RWPE1 (cell line): Measurements from ENCODE around the gene IFT25.
A peak's percentile ranks its signal among the peaks of the same experiment; 100 is the strongest.

ENCODE experiments used
- CTCF ChIA-PET: fragments of 350-600 bp; sonication (Branson Sonifier 250); formaldehyde crosslinking; extraction: SDS; loops from one replicate; lab custom pipeline; 2021; lab: Yijun Ruan, JAX
- POLR2A ChIA-PET: fragments of 400-600 bp; formaldehyde crosslinking; extraction: SDS; loops from one replicate; lab custom pipeline; 2020; ENCODE audit warnings: antibody characterized with exemption; ENCODE audit not compliant: low non-redundant PET; lab: Yijun Ruan, JAX
- DNase-seq: peaks from one replicate; pipeline ENCODE4 v3.0.0; 2012; ENCODE audit warnings: low spot score
- H3K27ac ChIP-seq: fragments of 450-650 bp; 2 replicates; pipeline ENCODE4 v1.5.1; 2017
- TF ChIP-seq, protein P1 (sequence below): fragments of 450-650 bp; conservative IDR thresholded peaks from 2 replicates; pipeline ENCODE4 v1.5.1; 2017; ENCODE audit warnings: low read depth, mild to moderate bottlenecking

The IFT25 gene

DNA sequence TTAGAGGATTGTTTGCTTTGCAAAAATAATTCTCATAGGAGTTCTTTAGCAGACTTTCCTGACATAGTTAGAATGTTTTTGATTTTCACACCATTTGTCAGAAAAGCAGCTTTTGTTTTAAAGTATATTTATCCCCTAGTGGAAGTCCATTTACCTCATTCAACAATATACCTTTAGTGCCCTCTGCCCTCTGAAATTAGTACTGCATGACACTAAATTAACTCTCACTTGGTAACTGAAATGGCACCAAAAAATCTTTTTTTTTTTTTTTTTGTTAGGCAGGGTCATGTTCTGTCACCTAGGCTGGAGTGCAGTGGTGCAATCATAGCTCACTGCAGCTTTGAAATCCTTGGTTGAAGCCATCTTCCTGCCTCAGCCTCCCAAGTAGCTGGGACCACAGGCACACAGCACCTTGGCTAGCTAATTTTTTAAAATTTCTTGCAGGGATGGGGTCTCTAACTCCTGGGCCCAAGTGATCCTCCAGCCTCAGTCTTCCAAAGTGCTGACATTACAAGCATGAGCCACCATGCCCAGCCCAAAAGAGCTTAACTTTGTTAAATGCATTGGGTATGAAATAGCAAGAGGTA is 14.3 kb upstream of the IFT25 start:
- ChIA-PET POLR2A (no interaction called here), CTCF (interaction anchor here (0.6 to 1.7 kb wide), 22 partner anchors 10 to 736 kb away, joined by 3 to 23 read pairs (median 4); partner anchors contain the start of genes IFT25 and LRRC42)
- TF ChIP-seq, protein P1, sequence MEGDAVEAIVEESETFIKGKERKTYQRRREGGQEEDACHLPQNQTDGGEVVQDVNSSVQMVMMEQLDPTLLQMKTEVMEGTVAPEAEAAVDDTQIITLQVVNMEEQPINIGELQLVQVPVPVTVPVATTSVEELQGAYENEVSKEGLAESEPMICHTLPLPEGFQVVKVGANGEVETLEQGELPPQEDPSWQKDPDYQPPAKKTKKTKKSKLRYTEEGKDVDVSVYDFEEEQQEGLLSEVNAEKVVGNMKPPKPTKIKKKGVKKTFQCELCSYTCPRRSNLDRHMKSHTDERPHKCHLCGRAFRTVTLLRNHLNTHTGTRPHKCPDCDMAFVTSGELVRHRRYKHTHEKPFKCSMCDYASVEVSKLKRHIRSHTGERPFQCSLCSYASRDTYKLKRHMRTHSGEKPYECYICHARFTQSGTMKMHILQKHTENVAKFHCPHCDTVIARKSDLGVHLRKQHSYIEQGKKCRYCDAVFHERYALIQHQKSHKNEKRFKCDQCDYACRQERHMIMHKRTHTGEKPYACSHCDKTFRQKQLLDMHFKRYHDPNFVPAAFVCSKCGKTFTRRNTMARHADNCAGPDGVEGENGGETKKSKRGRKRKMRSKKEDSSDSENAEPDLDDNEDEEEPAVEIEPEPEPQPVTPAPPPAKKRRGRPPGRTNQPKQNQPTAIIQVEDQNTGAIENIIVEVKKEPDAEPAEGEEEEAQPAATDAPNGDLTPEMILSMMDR = peak; percentile 60
- no peak overlapping the region for H3K27ac ChIP-seq
- peak; percentile 53 for DNase-seq

DNA sequence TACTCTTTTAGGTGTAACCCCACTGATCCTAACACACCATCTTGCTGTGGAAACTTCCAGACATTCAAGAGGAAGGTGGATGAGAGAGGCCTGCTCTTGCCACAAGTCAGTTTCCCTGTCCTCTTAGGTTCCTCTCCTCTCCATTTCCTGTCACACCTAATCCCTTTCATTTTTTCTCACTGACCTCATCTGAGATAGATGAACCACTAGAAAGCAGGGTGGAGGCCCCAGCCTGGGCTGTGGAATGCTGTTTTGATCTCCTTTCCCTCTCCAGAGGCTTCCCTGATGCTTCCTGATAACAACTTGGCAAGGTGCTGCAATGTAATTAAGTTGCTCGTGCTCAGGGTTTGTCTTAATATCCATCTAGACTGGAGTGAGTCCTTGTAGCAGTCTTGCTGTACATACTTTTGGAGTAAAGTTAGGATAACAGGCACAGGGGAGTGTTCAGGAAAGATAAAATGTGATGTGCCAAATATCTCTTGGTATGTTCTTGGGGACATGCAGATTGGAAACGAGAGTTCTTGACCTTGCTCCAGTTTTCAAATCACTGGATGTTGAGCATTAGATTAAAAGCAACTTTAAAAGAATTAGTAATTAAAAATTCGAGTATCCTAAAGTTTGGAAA is 11.8 kb upstream of the IFT25 start:
- peak; percentile 85 for DNase-seq
- CTCF ChIA-PET = interaction anchor here (0.6 kb wide), 1 partner anchor 16 kb away, joined by 4 read pairs; no protein-coding TSS in a partner anchor
- TF ChIP-seq, protein P1 = no peak
- peak overlapping the region; percentile 55; the same call in 1 of the 2 replicates for H3K27ac ChIP-seq
- POLR2A ChIA-PET = no interaction called here

DNA sequence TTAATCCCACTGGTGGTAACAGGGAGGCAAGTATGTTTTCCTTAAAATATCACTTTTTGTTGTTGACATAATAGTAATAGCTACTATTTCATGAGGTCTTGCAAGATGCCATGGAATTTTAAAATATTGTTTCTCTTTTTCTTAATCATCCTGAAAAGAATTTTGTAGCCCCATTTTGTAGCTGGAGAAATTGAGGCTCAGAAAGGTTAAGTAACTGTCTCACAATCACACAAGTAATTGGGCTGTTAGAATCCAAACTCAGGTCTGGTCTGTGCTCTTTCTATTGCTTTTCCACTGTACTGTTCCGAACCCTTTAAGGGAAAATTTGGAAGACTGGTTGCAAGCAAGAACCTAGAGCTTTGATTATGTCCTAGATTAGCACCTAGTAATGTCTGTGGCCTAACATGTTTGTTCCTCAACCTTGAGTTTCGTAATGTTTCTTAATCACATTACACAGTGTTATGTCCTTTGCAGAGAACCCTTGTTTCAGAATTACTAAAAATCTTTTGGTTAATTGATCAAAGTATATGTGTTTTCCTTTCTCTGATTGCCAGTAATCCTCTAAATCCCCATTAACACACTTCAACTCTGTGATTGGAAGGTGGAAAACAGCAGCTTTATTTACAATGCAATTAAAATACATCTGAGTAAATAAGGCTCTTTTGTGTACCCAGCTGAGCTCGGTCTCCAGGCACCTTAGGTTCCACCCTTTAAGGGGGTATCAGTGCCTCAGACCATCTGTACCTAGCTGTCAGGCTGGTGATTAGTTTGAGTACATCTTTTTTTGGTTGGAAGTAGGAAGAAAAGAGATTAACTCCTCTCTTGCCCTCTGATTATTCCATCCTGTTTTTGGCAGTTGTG is 11.0 kb upstream of the IFT25 start:
- peak overlapping the region; percentile 55; the same call in 1 of the 2 replicates for H3K27ac ChIP-seq
- TF ChIP-seq, protein P1 = no peak
- ChIA-PET CTCF (interaction anchor here (0.6 kb wide), 1 partner anchor 89 kb away, joined by 3 read pairs; no protein-coding TSS in a partner anchor), POLR2A (no interaction called here)
- peak; percentile 21 for DNase-seq

DNA sequence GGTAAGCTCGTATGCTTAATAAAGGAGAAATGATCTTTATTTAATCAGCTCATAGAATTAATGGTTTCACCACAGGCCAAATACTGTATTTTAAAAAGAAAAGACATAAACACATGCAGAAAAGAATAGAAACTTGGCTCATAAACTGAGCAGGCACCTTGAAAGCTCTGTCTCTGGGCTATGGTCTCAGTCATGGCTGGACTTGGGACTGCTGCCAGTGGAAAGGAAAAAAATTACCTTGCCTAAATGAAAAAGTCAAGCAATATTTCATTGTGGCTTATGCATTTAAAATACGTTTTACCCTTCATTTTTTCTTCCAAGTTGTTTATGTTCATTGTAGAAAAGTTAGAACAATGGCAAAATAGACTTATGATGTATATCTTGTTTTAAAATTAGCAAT is 8.6 kb upstream of the IFT25 start:
- TF ChIP-seq, protein P1 = no peak
- ChIA-PET POLR2A (no interaction called here), CTCF (interaction anchor here (1.0 kb wide), 1 partner anchor 76 kb away, joined by 4 read pairs; no protein-coding TSS in a partner anchor)

DNA sequence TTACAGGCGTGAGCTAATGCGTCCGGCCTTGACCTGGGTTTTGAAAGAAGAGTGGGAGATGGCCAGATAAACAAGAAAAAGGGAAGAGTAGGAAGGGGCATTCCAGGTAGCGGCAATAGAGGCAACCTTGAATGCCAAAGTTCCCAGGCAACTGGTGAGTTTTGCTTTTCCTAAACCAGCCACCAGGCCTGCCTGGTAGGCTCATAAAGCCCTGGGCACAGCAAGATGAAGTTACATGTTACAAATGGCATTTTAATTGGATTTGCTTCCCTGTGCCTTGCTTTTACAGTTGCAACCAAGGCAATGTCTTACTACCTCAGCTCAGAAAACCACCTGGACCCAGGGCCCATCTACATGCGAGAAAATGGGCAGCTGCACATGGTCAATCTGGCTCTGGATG is 6.2 kb upstream of the IFT25 start:
- no peak for DNase-seq
- TF ChIP-seq, protein P1 = no peak
- POLR2A ChIA-PET = no interaction called here
- CTCF ChIA-PET = no interaction called here
- peak overlapping the region; percentile 34 for H3K27ac ChIP-seq

More for the DNA sequence above, 8.6 kb upstream of the IFT25 start:
- peak overlapping the region; percentile 35; the same call in 1 of the 2 replicates for H3K27ac ChIP-seq
- no peak for DNase-seq
